HCT116 (cell line): ENCODE results near the gene TMEM87A. TPM values are rescaled to one million over a fixed set of nuclear protein-coding genes. Genes with fewer than 3 reads are reported as not detected.

Source experiments
- ATAC-seq: fragments of 200-7000 bp; cut with Tn5 transposase; 2 replicates; pipeline ENCODE4 v1.9.1; 2020; ENCODE audit warnings: mild to moderate bottlenecking, moderate library complexity
- BruUV-seq: library from RNA; stranded (reverse); fragments of 400-500 nt; replicated peaks from 2 replicates; lab custom pipeline; 2021; lab: Mats Ljungman, UMichigan
- CTCF ChIA-PET: fragments of 300-600 bp; sonication (Branson Sonifier 250); formaldehyde crosslinking; loops from one replicate; lab custom pipeline; 2021; ENCODE audit warnings: antibody characterized with exemption; lab: Charles Lee
- POLR2A ChIA-PET: fragments of 300-600, 350-600 bp; sonication (Branson Sonifier 250); formaldehyde crosslinking; loops from one replicate; lab custom pipeline; 2021; ENCODE audit warnings: antibody characterized with exemption; lab: Charles Lee
- RAD21 ChIA-PET, 2 experiments: fragments of 300-600 bp; sonication (Branson Sonifier 250); formaldehyde crosslinking; loops; one replicate each; lab custom pipeline; 2023; ENCODE audit warnings: low total read pairs in 2 of 2; ENCODE audit not compliant: uncharacterized antibody in 2 of 2, unreplicated experiment in 2 of 2, low non-redundant PET in 1 of 2; lab: Charles Lee
- DNase-seq: peaks from one replicate; pipeline ENCODE4 v3.0.0-alpha.2; 2010; ENCODE audit warnings: low read depth, low spot score
- H2AFZ ChIP-seq: fragments of 200-600 bp; shearing (Covaris generic), sonication (generic); 2 replicates; pipeline ENCODE4 v1.6.1; 2017; ENCODE audit warnings: low read depth, mixed run types, mixed read lengths, antibody characterized with exemption, low read length; ENCODE audit not compliant: poor library complexity, severe bottlenecking
- H3K27ac ChIP-seq: 2 replicates; pipeline ENCODE4 v1.5.1; 2012; ENCODE audit warnings: low read depth, low read length
- H3K27me3 ChIP-seq: fragments of 200-600 bp; sonication (generic); 2 replicates; pipeline ENCODE4 v1.6.1; 2016; ENCODE audit warnings: mixed run types, low read length, mixed read lengths; ENCODE audit not compliant: insufficient read depth
- H3K36me3 ChIP-seq, 2 experiments: fragments of 200-500 bp in 1 of 2; fragments of 200-600 bp in 1 of 2; sonication (Bioruptor generic) in 1 of 2; sonication (generic) in 1 of 2; 2 replicates each; pipeline versions ENCODE4 v1.5.1 to v1.6.1; 2014 to 2016; ENCODE audit warnings: low read length in 2 of 2, inconsistent platforms in 1 of 2, mixed read lengths in 1 of 2, mixed run types in 1 of 2; ENCODE audit not compliant: insufficient read depth in 2 of 2, control insufficient read depth in 1 of 2
- H3K4me1 ChIP-seq, 2 experiments: fragments of 200-600 bp in 1 of 2; sonication (generic) in 1 of 2; 2 replicates each; pipeline versions ENCODE4 v1.5.1 to v1.6.1; 2012 to 2017; ENCODE audit warnings: low read length in 2 of 2, inconsistent platforms in 1 of 2, mild to moderate bottlenecking in 1 of 2, mixed read lengths in 1 of 2, mixed run types in 1 of 2, moderate library complexity in 1 of 2; ENCODE audit not compliant: insufficient read depth in 2 of 2, control insufficient read depth in 1 of 2
- H3K4me2 ChIP-seq: fragments of 200-600 bp; sonication (generic); 2 replicates; pipeline ENCODE4 v1.6.1; 2017; ENCODE audit warnings: mixed run types, low read length, mixed read lengths
- H3K4me3 ChIP-seq, 2 experiments: fragments of 200-600 bp in 1 of 2; sonication (generic) in 1 of 2; replicated peaks in 1 of 2; 2 replicates each; pipeline ENCODE4 v1.5.1; 2011 to 2016; ENCODE audit warnings: low read length in 2 of 2, control low read depth in 1 of 2, low read depth in 1 of 2, mild to moderate bottlenecking in 1 of 2, mixed read lengths in 1 of 2, mixed run types in 1 of 2
- H3K79me2 ChIP-seq: fragments of 200-600 bp; sonication (generic); 2 replicates; pipeline ENCODE4 v1.6.1; 2017; ENCODE audit warnings: mild to moderate bottlenecking, mixed run types, low read length, moderate library complexity, mixed read lengths; ENCODE audit not compliant: insufficient read depth
- H3K9ac ChIP-seq: fragments of 200-600 bp; sonication (generic); 2 replicates; pipeline ENCODE4 v1.6.1; 2016; ENCODE audit warnings: low read length, mixed read lengths
- H3K9me2 ChIP-seq: fragments of 200-600 bp; sonication (generic), shearing (Covaris generic); 2 replicates; pipeline ENCODE4 v1.6.1; 2017; ENCODE audit warnings: mixed run types, mild to moderate bottlenecking, moderate library complexity; ENCODE audit not compliant: insufficient read depth
- H3K9me3 ChIP-seq, 2 experiments: fragments of 200-500 bp in 1 of 2; fragments of 200-600 bp in 1 of 2; sonication (Bioruptor generic) in 1 of 2; sonication (generic) in 1 of 2; 2 replicates each; pipeline ENCODE4 v1.6.1; 2014 to 2017; ENCODE audit warnings: low read length in 2 of 2, mixed read lengths in 2 of 2, inconsistent platforms in 1 of 2, low read depth in 1 of 2, mild to moderate bottlenecking in 1 of 2, mixed run types in 1 of 2, moderate library complexity in 1 of 2; ENCODE audit not compliant: control insufficient read depth in 1 of 2, insufficient read depth in 1 of 2
- H4K20me1 ChIP-seq: fragments of 200-600 bp; sonication (generic), shearing (Covaris generic); 2 replicates; pipeline ENCODE4 v1.6.1; 2017; ENCODE audit warnings: mixed run types, mild to moderate bottlenecking, moderate library complexity; ENCODE audit not compliant: insufficient read depth
- ELF1 ChIP-seq: IDR thresholded peaks from 2 replicates; pipeline ENCODE4 v1.6.1; 2012; ENCODE audit warnings: low read depth, borderline replicate concordance
- POLR2AphosphoS5 ChIP-seq: IDR thresholded peaks from 2 replicates; pipeline ENCODE4 v1.6.1; 2011; ENCODE audit warnings: mild to moderate bottlenecking, low read depth, low read length, moderate library complexity
- REST ChIP-seq: IDR thresholded peaks from 2 replicates; pipeline ENCODE4 v1.6.1; 2012; ENCODE audit warnings: low read depth
- SRF ChIP-seq: IDR thresholded peaks from 2 replicates; pipeline ENCODE4 v1.6.1; 2012; ENCODE audit warnings: low read depth
- ZNF274 ChIP-seq: fragments of 200-500 bp; sonication (Bioruptor generic); IDR thresholded peaks from 2 replicates; pipeline ENCODE4 v1.6.1; 2014; ENCODE audit warnings: mild to moderate bottlenecking, low read depth, low read length, inconsistent platforms
- intact Hi-C: fragments of 100-400 bp; cut with micrococcal nuclease; formaldehyde crosslinking; loops from 2 replicates; pipeline ENCODE4 v1.10.0; 2022
- total RNA-seq: library from RNA; stranded (reverse); gene quantifications from one replicate; pipeline ENCODE4 v1.2.1, GENCODE V29; 2021; ENCODE audit not compliant: unreplicated experiment

Gene TMEM87A
- total RNA-seq, 1 experiment from 2014 or later: 44.0 TPM

GRCh38 chr15:42287931-42288330, 14.7 kb upstream of the TMEM87A start:
- Histone ChIP-seq H3K79me2 (no peaks in the 10 kb centered on the region), H3K4me2 (no peak overlapping the region), H2AFZ (no peak overlapping the region), H3K9ac (no peak overlapping the region), H3K36me3 (no peaks in the 10 kb centered on the region), H3K4me1 (0 out of 4 replicates have a peak, but pooled peaks cover 0 to 3% of the 10 kb centered on the region in 2 experiments), H3K4me3 (no peak overlapping the region), H3K27ac (no peak overlapping the region), H3K9me3 (no peaks in the 10 kb centered on the region), H4K20me1 (no peaks in the 10 kb centered on the region), H3K9me2 (no peaks in the 10 kb centered on the region), H3K27me3 (no peaks in the 10 kb centered on the region)
- ATAC-seq (no peak), DNase-seq (no peak)
- TF ChIP-seq POLR2AphosphoS5: no peak
- no peak for TF ChIP-seq ZNF274
- no peak for TF ChIP-seq SRF
- no peak for TF ChIP-seq ELF1
- no peak for TF ChIP-seq REST
- intact Hi-C loops: no loop called here
- CTCF ChIA-PET: no interaction called here
- POLR2A ChIA-PET: no interaction called here
- RAD21 ChIA-PET: no interaction called here
- BruUV-seq: no TSS peak
